NCI-H526 treated with DMSO at 0.1 percent for 48 hours (cell line): ENCODE measurements around the gene PGS1.

ENCODE experiments used
- DNase-seq: peaks from one replicate; lab custom pipeline; 2025; lab: John Stamatoyannopoulos, UW

PGS1 gene

DNA sequence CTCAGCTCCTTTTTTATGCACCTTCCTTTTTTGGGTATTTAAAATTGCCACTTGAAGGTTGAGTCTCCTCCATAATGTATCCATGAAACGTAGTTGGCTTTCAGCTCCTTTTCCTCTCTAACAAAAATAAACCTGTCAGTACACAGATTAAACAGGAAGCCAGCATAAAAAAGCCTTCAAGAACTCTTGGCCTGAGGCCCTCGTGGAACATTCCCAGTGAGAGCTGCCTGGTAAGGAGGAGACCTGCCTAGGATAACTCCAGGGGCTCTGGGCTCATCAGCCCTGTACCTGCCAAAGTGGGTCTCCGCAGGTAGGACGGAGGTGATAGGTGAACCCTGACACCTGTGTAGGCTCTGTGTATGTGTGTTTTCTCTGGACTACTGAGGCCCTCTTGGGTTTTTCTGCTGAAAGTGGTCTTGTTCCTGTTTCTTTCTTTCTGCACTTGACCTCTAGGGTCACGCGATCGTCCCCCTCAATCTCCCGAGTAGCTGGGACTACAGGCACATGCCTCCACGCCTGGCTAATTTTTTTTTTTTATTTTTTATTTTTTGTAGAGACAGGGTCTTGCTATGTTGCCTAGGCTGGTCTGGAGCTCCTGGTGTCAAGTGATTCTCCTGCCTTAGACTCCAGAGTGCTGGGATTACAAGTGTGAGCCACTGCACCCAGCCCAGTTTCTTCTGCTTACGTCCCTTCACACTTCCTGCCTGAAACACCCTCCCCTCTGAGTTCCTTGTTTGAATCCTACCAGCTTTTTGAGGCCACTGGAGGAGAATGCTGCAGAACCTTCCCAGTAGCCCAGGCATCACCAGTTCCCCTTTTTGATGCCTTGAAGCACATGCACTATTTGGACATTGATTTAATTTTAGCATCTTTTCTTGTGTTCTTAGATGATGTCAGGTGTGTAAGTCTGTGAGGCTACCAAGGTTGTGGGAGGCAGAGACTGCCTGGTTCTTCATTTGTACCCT, 9.8 kb downstream of the PGS1 start:
- DNase-seq, result no peak

DNA sequence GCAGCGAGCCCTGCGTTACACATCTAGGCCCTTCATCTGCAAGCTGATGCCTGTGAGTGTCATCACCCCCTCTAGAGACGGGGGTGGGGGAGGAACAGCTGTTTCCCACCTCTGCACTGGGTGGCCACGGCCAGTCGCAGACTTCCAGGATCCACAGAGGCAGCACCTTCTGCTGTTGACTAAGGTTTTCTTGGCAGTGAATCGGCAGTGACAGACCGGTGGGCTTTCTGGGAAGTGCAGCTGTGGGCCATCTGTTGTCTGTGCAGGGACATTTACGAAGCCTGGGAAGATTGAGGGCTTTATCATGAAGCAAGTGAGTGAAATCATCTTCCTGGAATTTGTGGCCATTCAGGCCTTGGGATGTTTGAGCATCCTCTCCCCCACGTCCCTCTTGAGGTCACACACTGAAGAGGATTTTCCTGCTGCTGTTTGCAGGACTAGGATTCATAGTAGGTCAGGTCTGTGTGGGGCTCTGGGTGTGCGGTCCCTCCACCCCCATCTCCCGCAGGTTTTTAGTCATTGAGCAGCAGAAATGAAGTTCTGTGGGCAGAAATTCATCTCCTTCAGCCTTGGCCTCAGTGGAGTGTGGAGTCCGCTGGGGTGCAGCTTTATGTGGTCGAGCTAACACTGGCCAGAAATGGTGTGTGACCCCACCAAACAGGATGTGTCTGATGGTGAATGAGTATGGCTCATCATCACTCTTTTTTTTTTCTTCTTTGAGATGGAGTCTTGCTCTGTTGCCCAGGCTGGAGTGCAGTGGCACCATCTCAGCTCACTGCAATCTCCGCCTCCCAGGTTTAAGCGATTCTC, 12.0 kb downstream of the PGS1 start:
- DNase-seq, result no peak

DNA sequence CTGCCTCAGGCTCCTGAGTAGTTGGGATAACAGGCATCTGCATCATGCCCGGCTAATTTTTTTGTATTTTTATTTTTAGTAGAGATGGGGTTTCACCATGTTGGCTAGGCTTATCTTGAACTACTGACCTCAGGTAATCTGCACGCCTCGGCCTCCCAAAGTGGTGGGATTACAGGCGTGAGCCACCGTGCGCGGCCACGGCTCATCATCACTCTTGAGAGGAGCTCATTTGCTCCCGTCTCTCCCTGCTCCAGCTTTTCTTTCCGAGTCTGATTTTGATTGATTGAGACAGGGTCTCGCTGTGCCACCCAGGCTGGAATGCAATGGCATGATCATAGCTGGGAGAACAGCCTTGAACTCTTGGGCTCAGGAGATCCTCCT, 12.6 kb downstream of the PGS1 start:
- no peak for DNase-seq

DNA sequence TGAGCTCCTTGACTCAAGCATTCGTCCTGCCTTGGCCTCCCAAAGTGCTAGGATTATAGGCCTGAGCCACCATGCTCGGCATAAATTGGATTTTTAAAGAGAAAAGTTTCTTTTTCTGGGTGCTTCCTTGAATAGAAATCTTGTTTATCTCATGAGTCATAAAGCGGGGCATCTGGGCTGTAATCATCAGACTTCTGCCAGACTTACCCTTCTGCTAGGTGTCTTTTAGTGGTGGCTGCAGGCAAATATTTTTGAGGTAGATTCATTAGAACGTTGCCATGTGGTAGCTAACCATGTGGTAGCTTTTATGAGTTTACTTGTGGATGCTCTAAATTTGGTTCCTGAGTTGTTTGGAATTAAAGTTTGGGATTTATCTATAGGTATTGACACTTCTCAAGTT, 13.4 kb downstream of the PGS1 start:
- DNase-seq, result no peak

DNA sequence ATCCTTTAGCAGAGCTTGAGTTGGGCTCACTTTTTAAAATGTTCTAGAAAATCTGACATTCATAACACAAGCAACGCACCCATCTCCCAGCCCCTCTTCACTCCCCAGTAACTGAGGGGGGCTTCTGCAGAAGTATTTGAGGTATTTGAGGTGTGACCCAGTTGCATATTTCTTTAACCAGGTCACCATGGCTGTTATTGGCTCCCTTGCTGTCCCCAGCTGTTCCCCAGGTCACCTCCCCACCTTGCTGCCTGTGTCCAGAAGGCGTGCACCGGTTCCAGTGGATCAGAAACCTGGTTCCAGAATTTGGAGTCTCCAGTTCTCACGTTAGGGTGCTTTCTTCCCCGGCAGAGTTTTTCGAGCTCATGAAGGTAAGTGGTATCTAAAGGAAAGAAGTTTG, 13.8 kb downstream of the PGS1 start:
- no peak for DNase-seq

GRCh38 chr17:78393575-78393974, 15.1 kb downstream of the PGS1 start:
- DNase-seq, result no peak

- DNase-seq, result peak; percentile 78
Measured at GRCh38 chr17:78394209-78394608, 15.8 kb downstream of the PGS1 start.

- DNase-seq, result no peak
Measured at GRCh38 chr17:78395155-78395554, 16.7 kb downstream of the PGS1 start.

DNA sequence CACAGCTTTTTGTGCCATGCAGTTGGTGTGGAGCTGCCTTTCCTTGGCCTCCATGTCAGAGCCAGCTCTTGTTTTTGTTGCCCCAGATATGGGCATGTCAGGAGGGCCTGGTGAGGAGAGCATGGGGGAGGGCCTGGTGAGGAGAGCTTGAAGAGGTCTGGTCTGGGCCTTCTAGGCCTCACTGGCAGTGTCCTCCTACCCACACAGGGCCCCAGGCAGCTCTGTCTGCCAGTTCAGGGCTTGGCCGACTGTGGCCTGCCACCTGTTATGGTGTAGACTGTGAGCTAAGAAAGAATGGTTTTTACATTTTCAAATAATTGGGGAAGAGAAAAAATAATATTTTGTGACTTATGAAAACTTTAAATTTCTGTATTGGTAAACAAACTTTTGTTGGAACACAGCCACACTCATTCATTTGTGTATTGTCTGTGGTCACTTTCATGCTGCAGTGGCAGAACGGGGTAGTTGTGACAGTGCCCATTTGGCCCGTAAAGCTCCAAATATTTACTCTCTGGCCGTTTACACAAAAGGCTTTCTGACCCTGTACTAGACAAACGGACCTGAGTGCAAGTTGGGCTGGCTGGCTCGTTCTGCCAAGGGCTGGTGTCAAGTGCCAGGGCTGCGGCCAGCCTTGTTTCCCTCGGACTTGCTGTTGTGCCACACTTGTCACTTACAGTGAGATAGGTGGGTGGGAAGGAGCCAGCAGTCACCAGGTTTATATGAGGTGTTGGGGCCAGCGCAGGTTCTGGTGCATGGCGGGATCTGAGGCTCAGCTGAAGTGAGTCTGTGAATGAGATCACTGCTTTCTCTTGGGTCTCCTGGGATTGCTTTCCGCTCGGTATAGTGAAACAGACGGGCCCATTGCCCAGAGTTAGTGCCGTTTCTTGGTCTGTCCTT, 18.2 kb downstream of the PGS1 start:
- no peak for DNase-seq

DNA sequence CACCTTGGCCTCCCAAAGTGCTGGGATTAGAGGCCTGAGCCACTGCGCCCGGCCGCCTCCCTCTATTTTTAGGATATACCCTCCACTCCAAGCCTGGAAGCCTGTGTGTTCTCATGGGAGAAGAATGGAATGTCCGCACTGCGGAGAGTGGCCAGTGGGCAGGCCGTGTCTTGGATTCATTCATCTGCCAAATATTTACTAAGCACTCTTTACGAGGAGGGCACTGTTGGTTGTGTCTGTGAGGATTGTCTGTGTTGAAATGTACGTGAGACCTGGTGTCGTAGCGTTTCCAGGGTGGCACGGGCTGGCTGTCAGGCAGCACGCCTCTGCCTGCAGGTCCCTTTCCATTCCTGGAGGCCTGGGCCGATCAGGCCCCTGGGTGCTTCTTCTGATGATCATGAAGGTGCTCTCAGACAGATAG, 19.2 kb downstream of the PGS1 start:
- no peak for DNase-seq

- DNase-seq, result no peak
Measured at GRCh38 chr17:78398390-78398789, 19.9 kb downstream of the PGS1 start.

DNA sequence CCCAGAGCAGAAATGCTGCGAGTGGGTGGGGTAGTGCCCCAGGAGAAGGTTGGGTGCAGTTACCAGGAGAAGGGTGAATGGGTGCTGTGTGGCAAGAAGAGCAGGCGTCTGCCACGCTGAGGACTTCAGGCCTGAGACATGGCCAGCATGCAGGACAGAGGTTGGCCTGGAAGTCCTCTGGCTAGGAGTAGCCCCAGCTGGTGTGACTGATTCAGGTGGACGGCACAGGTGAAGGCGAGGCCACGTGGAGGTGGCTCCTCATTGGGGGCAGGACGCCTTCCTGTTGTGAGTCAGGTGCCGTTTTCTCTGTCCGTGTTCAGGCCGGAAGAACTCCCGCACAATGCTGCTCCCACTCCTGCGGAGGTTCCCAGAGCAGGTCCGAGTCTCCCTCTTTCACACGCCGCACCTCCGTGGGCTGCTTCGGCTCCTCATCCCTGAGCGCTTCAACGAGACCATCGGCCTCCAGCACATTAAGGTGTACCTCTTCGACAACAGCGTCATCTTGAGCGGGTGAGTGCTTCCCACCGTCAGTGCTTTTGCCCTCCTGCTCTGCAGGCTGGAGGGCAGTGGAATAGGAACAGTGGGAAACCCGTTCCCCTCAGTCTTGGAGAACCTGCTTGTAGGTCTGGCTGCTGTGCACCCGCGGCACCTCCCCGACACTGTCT, 20.7 kb downstream of the PGS1 start:
- no peak for DNase-seq

- DNase-seq, result no peak
Measured at GRCh38 chr17:78399693-78400144, 21.3 kb downstream of the PGS1 start.

GRCh38 chr17:78400581-78401240, 22.3 kb downstream of the PGS1 start:
- DNase-seq, result no peak

DNA sequence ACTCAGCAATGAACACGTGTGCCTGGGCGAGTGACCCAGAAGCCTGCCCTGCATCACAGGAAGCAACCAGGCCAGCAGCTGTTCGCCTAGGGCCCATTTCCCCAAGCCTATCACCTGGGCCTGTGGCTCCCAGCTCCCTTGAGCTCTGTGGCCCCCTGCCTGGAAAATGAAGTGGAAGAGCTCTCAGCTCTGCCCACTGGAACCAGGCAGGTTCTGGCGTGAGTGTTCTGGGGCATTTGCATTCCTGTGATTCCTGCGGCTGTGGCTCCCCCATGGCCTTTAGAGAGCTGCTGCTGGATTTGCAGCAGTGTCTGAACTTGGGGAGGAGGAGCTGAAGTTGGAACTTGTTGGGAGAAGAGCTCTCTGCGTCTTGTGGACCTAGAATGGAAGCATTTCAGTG, 22.8 kb downstream of the PGS1 start:
- no peak for DNase-seq

- DNase-seq, result no peak
Measured at GRCh38 chr17:78401891-78402290, 23.4 kb downstream of the PGS1 start.

DNA sequence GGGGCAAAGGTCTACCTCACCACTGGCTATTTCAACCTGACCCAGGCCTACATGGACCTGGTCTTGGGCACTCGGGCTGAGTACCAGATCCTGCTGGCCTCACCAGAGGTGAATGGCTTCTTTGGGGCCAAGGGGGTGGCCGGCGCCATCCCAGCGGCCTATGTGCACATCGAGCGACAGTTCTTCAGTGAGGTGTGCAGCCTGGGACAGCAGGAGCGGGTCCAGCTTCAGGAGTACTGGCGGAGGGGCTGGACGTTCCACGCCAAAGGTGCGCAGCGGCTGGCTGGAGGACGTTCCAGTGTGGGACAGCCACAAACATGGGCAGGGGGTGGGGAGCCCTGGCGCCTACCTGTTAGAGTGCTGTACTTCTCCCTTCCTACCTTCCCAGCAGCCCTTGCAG, 25.4 kb downstream of the PGS1 start:
- no peak for DNase-seq

GRCh38 chr17:78406396-78406795, 27.9 kb downstream of the PGS1 start:
- DNase-seq, result no peak

DNA sequence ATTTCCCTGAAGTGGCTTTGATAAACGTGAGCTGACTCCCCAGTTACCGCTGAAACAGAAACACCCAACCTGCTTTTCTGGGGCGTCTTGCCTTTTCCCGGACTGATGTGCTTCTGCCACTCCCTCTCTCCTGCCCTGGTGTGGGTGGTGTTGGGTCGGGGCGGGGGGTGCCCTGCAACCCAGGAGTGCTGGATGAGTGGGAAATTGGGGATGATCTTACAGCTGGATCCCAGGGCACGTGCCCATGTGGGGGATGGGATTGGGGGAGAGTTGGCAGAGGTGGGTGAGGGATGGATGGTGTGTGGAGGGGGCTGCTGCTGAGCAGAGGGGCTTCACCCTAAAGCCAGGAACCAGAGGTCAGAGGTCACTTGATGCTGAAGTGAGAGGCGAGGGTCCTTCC, 28.5 kb downstream of the PGS1 start:
- DNase-seq, result no peak

GRCh38 chr17:78407387-78408000, 29.0 kb downstream of the PGS1 start:
- no peak for DNase-seq
